ENCODE data around the gene BEAN1. TPM values are rescaled to one million over a fixed set of nuclear protein-coding genes. Genes with fewer than 3 reads are reported as not detected.
A peak's percentile ranks its signal among the peaks of the same experiment; 100 is the strongest.

The BEAN1 gene
- total RNA-seq, 4 donors from 2014 or later: not detected

DNA sequence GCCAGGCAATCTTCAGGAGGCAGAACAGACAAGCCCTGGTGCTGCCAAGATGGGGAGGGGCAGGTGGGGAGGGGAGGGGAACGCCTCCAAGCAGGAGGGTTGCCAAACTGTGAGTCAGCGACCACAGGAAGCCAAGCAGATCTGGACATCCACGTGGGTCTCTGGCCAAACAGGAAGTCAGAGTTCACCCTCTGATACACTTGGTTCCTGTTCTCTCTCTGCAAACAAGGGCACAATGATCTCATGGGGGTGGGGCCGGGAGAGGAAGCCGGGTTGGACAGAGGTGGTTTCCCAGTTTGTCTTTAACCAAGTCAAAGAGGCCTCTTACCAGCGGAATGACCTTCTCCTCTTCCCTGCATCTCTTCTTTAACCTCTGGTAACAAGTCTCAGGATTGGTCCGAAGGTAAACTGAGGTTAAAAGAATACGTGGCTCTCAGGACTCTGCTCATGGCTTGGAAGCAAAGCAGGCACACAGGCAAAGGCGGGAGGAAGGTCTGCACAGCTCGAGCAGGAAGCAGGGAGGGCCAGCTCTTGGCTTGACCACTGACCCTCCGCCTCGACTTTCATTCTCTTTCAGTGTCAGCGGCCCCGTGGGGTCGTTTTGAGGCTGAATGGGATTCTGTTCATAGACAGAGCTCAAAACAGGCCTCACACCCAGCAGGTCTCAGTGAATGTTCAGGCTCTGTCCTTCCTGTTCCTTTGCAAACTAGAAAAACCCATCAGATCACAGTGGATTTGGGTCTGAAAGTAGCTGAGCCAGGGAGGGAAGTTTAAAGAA is 89.9 kb downstream of the BEAN1 start:
- peak; percentile 96 to 98 (median 97) for DNase-seq
- no peaks in the 10 kb centered on the region for H3K9me3 ChIP-seq
- H3K4me3 ChIP-seq: peak overlapping the region in 3 of 4 donors; percentile 27 to 34 (median 31)
- H3K27me3 ChIP-seq: no peaks in the 10 kb centered on the region
- peaks cover 17 to 54% (median 46%) of the 10 kb centered on the region in 4 donors for H3K4me1 ChIP-seq
- no peaks in the 10 kb centered on the region for H3K36me3 ChIP-seq
- peak overlapping the region; percentile 83 to 99 (median 92) for H3K27ac ChIP-seq
- peak in 1 of 2 donors; percentile 70 for TF ChIP-seq POLR2A (IDR thresholded peaks at IDR 0.05)
- TF ChIP-seq, protein P1, sequence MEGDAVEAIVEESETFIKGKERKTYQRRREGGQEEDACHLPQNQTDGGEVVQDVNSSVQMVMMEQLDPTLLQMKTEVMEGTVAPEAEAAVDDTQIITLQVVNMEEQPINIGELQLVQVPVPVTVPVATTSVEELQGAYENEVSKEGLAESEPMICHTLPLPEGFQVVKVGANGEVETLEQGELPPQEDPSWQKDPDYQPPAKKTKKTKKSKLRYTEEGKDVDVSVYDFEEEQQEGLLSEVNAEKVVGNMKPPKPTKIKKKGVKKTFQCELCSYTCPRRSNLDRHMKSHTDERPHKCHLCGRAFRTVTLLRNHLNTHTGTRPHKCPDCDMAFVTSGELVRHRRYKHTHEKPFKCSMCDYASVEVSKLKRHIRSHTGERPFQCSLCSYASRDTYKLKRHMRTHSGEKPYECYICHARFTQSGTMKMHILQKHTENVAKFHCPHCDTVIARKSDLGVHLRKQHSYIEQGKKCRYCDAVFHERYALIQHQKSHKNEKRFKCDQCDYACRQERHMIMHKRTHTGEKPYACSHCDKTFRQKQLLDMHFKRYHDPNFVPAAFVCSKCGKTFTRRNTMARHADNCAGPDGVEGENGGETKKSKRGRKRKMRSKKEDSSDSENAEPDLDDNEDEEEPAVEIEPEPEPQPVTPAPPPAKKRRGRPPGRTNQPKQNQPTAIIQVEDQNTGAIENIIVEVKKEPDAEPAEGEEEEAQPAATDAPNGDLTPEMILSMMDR (IDR thresholded peaks at IDR 0.05): peak in 1 of 6 experiments; percentile 8

DNA sequence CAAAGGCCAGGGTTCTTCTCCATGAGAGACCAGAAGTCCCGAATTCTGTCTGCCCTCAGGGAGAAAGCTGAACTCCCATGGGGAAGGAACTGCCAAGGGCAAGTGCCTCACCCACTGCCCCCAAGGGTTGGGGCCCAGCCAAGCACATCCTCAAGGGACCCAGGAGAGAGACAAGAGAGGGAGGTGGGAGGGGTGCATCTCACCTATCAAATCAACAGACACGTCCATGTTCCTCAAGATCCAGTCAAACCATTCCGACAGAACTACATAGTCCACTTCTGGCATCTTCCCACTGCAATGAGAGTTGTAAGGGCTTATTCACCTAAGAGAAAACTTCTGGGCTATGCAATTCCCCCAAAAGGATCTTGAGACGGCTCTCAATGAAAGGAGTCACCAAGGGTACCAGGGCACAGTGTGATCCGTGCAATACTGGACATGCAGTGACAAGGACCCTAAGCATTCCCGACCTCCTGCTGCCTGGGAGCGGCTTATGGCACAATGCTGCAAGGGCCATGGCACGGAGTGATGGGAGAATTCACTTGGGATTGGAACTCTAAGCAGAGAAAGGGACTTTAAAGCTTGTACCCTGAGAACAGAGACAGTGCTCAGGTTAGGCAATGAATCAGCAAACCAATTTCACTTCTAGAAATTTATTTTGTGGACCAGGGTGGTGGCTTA is 90.6 kb downstream of the BEAN1 start:
- no peaks in the 10 kb centered on the region for H3K36me3 ChIP-seq
- H3K4me1 ChIP-seq: peaks cover 17 to 60% (median 53%) of the 10 kb centered on the region in 4 donors
- H3K27ac ChIP-seq: peak overlapping the region; percentile 83 to 99 (median 92)
- peak overlapping the region in 2 of 4 donors; percentile 31 to 34 for H3K4me3 ChIP-seq
- peak in 2 of 3 donors; percentile 16 to 54 for DNase-seq
- no peaks in the 10 kb centered on the region for H3K27me3 ChIP-seq
- H3K9me3 ChIP-seq: no peaks in the 10 kb centered on the region
- no peak for TF ChIP-seq POLR2A (IDR thresholded peaks at IDR 0.05)
- TF ChIP-seq, protein P1 (IDR thresholded peaks at IDR 0.05): no peak

DNA sequence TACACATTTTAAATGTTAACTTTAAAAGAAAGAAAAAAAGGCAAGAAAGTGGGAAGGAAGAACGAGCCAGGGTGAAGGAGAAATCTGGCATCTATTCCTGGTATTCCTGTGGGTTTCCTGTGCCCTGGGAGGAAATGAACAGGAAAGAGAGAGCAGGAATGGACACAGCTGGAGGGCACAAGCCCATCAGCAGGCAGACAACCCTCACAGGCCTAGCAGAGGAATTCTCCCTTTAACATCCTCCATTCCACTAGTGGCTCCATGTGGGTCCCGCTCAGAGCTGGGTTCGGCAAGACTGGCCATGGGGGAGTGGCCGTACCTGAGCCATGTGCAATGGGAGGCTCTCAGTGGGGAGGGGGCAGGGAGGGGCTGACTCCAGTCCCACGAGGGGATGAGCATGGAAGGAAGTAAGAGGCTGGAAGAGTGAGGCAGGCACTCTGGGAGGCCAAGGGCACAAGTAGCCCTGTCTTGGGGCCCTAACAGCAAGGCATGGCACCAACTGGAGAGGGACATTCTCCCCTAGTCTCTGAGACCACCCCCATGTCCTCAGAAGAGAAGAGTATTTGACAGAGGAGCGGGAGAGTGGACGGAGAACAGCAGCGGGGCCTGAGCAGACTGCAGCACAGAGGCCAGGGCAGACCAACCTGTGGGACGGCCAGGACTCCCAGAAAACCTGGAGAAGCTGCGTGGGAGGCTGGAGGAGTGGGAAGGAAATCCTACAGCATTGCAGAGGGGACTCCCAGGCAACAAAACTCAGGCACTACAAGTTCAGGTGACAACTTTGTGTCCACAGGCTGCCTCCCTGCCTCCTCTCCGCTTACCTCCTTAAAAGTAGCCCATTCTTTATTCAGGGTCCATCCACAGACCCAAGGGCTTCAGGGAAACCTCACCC is 92.6 kb downstream of the BEAN1 start:
- Histone ChIP-seq H3K4me3 (no peak overlapping the region), H3K9me3 (no peaks in the 10 kb centered on the region), H3K36me3 (peaks cover 0 to 7% (median 0%) of the 10 kb centered on the region in 3 donors), H3K27me3 (no peaks in the 10 kb centered on the region), H3K27ac (peak overlapping the region; percentile 50 to 80 (median 74)), H3K4me1 (peaks cover 17 to 75% (median 69%) of the 10 kb centered on the region in 4 donors)
- TF ChIP-seq, protein P1 (IDR thresholded peaks at IDR 0.05): no peak
- no peak for TF ChIP-seq POLR2A (IDR thresholded peaks at IDR 0.05)
- DNase-seq: peak in 1 of 3 donors; percentile 23

DNA sequence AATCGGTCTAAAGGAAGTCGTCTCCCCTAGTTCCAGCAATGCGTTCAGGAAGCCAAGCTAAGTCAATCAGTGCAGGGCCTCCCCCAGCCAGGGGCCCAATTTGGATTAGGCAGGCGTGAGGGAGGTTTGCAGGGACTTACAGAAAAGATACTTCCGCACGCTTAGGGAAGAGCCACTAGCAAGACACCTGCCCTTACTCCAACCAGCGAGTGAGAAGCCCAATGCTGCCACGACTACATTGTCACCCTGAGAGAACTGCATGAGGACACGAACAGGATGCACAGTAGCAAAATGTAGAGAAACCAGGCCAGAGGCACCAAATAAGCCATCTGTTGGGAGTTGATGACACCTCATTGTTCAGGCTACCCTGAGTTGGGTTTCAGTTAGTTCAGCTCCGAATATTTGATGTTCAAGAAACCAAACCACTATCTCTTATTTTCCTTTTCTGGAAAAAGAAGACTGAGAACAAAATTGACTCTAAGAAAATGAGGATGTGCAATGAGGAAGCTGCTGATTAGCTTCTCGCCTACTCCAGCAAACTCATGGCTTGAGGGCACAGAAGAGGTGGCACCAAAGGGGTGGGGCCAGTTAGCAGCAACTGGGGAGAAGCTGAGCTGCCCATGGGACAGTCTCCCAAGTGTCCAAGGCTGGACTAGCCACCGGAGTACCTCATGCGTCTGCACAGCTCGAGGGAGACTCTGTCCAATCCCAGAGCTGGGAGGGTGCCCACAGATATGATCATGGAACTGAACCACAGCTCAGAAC is 93.5 kb downstream of the BEAN1 start:
- Histone ChIP-seq H3K4me3 (no peak overlapping the region), H3K27me3 (no peaks in the 10 kb centered on the region), H3K27ac (peak overlapping the region; percentile 50 to 80 (median 74)), H3K9me3 (no peaks in the 10 kb centered on the region), H3K4me1 (peaks cover 17 to 79% (median 69%) of the 10 kb centered on the region in 4 donors), H3K36me3 (peaks cover 0 to 8% (median 0%) of the 10 kb centered on the region in 3 donors)
- peak in 2 of 3 donors; percentile 34 to 53 for DNase-seq
- TF ChIP-seq, protein P1 (IDR thresholded peaks at IDR 0.05): no peak
- TF ChIP-seq POLR2A (IDR thresholded peaks at IDR 0.05): no peak

Measured in Peyer's patch (tissue), 4 donors.